Embryonic facial prominence (tissue), 1 donor: ENCODE results near the gene GOLPH3.
"Not testable (repeated sequence)": the region's sequence is repeated elsewhere in the genome, so short reads cannot be mapped to it uniquely, and the experiment has no call there.

Experiments used
- DNase-seq: peaks from one replicate; pipeline ENCODE4 v3.0.0-alpha.2; 2016; ENCODE audit errors: extremely low spot score

The GOLPH3 gene

DNA sequence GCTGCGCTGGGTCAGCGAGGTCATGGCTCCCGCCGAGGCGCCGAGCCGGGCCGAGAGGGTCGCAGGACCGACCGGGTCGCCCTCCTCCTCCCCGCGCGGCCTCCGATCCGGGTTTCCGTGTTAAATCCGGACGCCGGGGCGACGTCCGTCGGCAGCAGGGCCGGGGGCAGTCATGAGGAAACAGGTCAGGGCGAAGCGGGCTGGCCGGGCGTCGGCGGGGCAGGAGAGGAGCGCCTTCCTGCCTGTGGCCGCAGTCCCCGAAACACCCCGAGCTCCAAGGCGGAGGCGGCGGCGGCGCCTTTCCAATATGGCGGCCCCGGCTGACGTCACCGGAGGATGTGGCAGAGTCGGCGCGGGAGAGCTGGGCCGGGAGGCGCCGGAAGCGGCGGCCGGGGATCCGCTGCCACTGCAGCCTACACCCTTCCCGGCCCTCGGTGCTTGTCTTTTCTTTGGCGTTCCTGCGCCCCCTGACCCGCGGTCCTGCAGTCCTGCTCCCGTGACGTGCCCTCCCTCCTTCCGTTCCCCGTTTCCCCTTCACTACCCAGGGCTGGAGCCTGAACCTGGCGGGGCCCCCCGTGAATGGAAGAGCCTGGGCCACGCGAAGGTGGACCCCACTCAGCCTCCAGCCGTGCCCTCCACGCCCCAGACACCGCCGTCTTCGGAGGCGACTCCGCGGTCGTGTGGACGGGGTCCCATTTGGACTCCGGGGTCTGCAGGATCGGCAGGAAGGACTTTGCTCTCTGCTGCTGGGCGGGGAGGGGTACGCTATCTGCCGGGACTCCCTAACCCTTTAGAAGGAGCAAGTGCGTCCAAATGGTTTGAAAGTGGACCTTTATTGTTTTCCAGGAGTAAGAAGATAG, at the start of gene GOLPH3:
TSS of gene GOLPH3 (minus strand) at position 309 of the 860 bp plus-strand sequence. CDS start at position 24, 285 bp downstream.
- peak; percentile 89 for DNase-seq

DNA sequence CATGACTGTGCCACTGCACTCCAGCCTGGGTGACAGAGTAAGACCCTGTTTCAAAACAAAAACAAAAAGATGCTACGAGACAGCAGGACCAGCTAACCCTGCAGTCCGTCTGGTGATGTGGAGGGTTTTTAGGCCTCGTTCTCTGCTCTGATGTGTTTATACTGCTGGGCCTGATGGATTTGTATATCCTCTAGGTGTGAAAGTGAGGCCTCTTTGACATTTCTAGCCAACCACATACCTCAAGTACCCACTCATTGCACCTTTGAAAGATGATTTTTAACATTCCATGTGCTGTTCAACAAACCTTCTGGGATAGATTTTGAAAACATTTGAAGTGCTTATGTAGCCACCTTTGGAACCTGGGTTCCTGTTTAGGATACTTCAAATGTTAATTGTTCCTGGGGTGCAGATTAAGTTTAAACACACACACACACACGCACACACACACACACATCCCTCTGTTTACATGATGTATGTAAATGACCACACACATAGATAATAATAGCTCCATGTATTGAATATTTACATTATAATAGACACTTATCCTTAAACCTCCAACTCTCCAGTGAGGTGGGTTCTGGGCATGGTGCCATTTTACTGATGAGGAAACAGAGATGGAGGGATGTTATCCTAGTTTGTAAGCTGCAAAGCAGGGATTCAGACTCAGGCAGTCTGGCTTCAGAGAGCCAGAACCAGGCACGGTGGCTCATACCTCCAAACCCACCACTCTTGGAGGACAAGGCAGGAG, 48.8 kb upstream of the GOLPH3 start:
- no peak for DNase-seq

DNA sequence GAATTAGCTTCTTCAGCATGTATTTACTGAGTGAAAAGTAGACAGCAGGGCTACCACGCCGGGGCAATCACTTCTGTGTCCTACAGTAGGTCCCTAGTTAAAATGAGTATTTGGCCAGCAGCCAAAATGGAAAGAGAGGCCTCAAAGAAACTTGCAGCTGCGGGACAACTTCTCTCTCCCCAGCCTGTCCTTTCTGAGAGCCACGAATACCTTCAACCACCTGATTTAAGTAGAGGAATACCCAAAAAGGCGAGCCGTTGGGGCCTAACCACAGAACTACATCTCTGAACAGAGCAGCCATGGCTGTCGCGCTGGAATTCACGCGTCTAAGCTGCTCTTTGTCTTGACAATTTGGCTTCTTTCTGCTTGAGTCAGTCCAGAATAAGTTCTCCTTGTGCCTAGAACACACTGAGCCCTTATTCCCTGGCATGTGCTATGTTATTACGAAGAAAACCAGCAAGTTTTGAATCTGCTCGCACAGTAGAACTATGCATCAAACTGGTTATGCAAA, 43.8 kb upstream of the GOLPH3 start:
- DNase-seq = peak; percentile 27

DNA sequence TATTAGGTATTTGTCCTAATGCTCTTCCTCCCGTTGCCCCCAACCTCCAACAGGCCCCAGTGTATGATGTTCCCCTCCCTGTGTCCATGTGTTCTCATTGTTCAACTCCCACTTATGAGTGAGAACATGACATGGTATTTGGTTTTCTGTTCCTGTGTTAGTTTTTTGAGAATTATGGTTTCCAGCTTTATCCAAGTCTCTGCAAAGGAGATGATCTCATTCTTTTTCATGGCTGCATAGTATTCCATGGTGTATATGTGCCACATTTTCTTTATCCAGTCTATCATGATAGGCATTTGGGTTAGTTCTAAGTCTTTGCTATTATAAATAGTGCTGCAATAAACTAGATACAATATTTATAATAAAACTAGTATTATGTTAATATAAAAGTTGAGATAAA, 40.2 kb upstream of the GOLPH3 start:
- DNase-seq = not testable (repeated sequence)

DNA sequence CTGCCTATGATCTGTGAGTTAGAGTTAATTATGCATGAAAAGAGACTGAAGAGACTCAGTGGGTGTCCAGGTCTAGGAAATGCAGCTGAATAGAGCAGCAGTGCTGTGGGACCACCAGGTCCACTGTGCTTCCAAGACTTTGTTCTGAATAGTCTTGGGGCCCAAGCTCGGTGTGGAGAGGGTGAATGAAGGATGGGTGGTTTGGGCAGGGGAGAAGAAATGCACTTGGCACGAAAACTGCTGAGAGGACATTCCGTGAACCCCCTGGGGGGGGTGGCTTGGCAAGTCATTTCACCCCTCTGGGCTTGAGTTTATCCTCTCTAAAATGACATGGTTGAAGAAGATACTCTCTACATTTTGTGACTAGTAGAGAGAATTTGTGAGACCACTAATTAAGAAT, 36.0 kb upstream of the GOLPH3 start:
- DNase-seq = no peak

DNA sequence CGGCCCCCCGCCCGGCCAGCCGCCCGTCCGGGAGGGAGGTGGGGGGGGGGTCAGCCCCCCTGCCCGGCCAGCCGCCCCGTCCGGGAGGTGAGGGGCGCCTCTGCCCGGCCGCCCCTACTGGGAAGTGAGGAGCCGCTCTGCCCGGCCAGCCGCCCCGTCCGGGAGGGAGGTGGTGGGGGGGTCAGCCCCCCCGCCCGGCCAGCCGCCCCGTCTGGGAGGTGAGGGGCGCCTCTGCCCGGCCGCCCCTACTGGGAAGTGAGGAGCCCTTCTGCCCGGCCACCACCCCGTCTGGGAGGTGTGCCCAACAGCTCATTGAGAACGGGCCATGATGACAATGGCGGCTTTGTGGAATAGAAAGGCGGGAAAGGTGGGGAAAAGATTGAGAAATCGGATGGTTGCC, 34.7 kb upstream of the GOLPH3 start:
- DNase-seq = not testable (repeated sequence)

DNA sequence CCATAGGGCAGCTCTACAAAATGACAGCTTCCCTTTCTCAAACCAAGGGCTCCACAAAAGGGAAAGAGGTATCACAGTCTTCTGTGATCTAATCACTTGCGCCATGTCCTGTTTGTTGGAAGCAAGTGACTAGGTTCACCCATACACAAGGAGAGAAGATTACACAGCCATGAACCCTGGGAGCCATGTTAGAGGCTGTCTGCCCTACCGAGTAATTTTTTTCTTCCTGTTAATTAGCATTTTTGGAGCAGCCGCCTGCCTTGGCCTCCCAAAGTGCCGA, 33.2 kb upstream of the GOLPH3 start:
- DNase-seq = no peak

DNA sequence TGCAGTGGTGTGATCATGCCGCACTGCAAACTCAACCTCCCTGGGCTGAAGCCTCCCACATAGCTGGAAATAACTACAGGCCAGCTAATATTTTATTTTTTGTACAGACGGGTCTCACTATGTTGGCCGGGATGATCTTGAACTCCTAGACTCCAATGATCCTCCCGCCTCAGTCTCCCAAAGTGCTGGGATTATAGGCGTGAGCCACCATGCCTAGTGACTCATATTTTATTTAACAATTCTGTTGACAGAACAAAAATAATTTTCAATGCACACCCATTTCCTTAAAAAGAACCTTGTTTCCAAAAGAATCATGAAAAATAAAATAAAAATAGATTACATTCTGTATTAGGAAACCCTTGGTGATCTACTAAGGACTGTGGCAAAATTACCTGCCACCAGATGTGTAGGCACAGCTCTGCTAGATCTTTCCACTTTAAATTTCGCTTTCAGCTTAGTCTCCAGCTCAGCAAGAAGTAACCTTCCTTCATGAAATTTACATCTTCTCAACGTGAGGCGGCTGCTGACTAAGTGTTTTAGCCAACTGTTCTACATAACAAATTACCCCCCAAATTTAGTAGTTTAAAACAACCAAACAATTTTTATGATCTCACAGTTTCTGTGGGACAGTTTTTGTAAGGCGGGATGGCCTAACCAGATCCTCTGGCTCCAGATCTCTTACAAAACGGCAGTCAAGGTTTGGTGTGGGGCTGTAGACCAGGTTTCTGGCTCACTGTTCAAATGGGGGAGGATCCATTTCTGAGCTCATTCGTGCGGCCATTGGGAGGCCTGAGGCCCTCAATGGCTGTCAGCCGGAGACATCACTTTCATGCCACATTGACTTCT, 32.6 kb upstream of the GOLPH3 start:
- no peak for DNase-seq

DNA sequence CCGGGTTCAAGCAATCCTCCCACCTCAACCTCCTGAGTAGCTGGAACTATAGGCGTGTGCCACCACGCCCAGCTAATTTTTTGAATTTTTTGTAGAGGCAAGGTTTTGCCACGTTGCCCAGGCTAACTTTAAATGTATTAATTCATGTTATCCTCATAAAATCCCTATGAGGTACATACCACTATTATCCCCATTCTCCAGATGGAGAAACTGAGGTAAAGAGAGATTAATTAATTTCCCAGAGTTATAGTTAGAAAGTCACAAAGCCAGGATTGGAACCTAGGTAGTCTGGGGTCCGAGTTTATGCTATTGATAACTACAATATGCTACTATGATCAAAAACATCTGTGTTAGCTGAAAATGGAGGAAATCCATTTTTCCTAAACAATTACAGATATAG, 31.9 kb upstream of the GOLPH3 start:
- no peak for DNase-seq

DNA sequence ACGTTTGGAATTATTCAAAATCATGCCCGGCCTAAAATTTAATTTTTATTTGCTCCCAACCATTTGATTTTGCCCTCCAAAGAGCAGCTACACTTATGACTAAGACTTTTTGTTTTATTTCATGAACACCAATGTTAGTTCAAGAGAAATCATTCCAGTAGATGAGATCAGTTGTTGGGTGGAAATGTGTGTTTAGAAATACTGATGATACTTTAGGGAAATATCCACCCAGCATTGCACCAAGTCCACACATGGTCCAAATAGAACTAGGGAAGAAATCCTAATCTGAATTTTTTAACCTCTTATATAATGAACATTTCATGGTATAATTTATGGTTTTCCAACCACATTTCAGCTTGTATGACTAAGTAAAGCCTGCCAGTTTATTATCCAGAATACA, 28.3 kb upstream of the GOLPH3 start:
- DNase-seq = no peak

DNA sequence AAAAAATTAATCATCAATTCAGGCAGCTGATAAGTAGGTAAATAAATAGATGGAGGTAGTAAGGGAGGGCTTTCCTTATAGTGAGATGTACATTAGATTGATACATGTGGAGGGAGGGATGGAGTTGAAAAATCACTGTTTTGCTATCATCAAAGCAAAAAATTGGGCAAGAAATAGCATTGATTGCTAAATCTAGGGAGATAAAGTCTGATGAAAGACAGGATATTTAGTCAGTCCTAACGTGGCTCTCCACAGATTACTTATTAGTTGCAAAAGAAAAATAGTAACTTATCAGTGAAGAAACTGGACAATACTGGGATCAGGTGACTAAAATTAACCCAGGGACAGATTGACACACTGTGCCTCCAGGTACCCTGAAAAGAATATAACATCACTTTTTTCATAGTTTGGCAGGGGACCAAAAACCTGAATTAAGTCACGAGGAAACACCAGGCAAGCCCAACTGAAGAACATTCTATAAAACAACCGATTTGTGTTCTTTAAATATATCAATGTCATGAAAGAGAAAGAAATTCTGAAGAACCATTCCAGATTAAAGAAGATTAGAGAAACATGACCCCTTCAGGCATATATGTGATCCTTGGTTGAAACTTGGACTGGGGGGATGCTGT, 27.1 kb upstream of the GOLPH3 start:
- no peak for DNase-seq

DNA sequence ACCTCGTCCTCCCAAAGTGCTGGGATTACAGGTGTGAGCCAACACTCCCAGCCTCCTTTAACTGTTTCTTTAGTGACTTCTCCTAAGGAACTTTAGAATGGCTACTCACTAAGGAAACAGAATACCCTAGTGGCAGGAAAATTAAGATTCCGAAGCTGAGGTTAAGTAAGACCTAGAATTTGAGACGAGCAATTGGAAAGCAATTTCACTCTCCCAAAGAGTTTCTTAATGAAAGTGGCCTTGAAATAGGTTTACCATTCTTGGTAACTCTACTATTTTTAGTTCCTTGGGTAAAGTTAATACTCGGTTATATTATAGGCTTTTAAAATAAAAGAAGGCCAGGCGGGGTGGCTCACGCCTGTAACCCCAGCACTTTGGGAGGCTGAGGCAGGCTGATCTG, 22.9 kb upstream of the GOLPH3 start:
- no peak for DNase-seq

DNA sequence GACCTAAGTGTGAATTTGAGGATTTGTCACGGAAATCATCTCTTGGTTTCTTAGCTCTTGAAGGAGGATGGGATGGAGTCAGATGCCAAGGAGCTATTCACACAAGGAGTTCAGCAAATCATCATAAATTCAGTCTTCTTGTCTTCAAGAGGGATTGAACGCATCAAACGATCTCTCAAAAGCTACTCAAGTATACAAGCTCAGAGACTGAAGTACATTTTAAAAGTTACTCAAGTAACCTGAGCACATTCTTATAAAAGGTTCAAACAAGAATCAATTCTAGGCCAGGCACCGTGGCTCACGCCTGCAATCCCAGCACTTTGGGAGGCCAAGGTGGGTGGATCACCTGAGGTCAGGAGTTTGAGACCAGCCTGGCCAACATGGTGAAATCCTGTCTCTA, 21.1 kb upstream of the GOLPH3 start:
- no peak for DNase-seq

DNA sequence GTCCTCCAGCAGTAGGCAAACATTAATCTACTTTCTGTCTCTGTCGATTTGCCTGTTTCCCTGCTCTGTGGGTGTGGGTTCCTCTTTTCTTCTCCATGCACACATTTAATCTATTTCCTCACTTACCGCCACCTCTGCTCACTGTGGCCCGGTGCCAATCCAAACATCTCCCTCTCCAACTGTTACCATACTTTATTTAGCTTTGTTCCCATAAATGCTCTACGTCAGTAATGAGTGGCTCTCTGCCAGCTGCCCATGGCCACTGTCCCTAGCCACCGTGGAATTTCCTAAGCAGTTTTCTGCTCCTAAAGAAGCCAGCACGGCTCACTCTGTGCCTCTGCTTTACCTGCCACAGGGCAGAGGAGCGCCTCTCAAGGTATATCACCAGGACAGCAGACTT, 19.5 kb upstream of the GOLPH3 start:
- DNase-seq = peak; percentile 42

DNA sequence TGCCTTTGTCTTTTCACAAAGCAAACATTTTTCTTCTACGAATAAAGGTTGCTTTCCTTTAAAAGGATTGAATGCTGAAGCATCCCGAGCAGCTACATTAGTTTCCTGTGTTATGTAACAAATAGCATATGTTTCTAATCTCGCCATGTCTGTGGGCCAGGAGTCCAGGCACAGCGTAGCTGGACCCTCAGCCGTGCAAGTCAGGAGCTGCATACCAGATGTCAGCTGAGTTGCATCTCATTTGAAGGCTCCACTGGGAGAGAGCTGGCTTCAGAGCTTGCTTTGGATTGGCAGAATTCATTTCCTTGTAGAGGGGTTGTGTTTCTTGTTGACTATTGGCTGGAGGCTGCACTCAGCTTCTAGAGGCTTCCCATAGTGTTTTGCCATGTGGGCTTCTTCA, 16.0 kb upstream of the GOLPH3 start:
- DNase-seq = peak; percentile 37

DNA sequence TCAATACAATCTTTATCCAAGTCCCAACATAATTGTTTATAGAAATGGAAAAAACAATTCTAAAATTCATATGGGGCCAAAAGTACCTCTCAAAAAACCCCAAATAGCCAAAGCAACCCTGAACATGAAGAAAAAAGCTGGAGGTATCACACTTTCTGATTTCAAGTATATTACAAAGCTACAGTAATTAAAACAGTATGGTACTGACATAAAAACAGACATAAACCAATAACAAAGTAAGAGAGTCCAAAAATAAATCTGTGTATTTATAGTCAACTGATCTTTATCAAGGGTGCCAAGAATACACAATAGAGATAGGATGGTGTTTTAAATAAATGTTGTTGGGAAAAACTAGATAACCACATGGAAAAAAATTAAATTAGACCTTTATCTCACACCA, 13.6 kb upstream of the GOLPH3 start:
- no peak for DNase-seq

DNA sequence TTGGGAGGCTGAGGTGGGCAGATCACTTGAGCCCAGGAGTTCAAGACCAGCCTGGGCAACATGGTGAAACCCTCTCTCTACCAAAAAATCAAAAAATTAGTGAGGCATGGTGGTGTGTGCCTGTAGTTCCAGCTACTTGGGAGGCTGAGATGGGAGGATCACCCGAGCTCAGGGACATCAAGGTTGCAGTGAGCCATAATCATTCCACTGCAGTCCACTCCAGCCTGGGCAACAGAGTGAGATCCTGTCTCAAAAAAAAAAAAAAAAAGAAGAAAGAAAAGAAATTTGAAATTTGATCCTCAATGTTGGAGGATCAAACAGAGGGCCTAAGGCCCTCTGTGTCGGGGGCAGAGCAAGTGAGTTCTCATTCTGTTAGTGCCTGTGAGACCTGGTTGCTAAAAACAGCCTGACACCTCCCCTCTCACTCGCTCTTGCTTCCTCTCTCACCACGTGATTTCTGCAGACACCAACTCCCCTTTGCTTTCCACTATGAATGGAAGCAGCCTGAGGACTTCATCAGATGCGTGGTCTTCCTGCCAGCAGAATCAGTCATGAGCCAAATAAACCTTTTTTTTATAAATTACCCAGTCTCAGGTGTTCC, 8.4 kb upstream of the GOLPH3 start:
- no peak for DNase-seq

DNA sequence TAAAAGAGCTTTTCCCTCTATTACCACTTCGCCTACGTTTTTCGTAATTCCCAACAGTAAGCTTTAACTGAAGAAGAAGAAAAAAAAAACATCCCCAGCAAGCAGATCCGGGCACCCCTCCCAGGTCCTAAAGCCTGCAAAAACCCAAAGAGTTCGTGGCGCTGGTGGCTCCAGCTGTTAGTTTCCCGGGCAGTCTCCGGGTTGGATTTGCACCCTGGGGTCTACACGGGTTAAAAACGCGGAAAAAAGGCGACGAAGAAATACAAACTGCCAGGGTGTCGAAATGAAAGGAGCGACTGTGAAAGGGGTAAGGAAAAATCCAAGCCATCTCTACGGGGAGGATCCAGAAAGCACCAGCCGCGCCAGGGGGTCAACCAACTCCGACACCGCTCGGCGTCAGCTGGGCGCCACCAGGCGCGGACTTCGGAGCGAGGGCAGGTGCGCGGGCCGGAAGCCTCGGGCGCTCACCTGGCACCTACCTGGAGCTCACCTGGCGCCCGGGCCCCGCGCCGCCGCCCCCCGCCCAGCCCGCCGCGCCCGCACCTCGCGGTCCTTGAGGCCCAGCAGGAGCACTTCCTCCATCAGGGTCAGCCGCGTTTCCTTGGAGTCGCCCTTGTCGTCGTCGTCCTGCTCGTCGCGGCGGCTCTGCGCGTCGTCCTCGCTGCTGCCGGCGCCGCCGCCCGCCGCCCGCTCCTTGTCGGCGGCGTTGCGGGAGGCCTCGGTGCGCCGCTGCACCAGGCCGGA, 680 bp downstream of the GOLPH3 start:
- peak; percentile 72 for DNase-seq

DNA sequence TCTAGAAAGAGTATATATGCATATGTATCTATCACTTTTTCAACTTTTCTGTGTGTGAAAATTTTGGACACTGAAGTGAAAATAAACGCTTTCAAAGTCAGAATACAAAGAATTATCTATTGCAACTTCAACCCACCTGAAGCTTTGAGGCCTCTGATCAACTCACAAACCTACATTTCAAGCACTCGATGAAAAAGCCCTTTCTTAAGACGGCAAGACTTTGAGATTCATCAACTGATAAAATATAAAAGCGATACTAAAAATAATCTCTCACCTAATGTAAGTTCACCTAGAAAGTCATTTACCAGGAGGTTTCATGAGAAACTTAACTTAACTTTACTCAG, 1.2 kb downstream of the GOLPH3 start:
- no peak for DNase-seq

DNA sequence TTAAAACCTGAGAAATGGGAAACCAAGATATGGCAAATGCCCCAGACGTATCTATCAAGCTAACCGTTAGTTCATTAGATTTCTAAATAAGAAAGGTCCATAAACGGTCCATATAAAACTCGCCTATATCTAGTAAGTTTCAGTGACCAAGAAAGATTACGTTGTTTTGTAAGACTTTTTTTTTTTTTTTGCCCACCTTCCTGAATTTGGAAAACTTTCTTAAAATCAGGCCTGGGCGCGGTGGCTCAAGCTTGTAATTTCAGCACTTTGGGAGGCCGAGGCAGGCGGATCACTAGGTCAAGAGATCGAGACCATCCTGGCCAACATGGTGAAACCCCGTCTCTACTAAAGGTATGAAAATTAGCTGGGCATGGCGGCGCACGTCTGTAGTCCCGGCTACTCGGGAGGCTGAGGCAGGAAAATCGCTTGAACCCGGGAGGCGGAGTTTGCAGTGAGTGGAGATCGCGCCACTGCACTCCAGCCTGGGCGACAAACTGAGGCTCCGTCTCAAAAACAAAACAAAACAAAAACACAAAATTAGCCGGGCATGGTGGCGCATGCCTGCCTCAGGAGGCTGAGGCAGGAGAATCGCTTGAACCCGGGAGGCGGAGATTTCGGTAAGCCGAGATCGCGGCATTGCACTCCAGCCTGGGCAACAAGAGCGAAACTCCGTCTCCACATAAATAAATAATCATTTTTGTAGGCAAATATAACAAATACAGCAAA, 1.8 kb downstream of the GOLPH3 start:
- DNase-seq = not testable (repeated sequence)
